Left hindlimb (tissue), 1 donor: ENCODE results near the gene PTPRA.

ENCODE experiments used
- DNase-seq: peaks from one replicate; pipeline ENCODE4 v3.0.0-alpha.2; 2018

Gene PTPRA

DNA sequence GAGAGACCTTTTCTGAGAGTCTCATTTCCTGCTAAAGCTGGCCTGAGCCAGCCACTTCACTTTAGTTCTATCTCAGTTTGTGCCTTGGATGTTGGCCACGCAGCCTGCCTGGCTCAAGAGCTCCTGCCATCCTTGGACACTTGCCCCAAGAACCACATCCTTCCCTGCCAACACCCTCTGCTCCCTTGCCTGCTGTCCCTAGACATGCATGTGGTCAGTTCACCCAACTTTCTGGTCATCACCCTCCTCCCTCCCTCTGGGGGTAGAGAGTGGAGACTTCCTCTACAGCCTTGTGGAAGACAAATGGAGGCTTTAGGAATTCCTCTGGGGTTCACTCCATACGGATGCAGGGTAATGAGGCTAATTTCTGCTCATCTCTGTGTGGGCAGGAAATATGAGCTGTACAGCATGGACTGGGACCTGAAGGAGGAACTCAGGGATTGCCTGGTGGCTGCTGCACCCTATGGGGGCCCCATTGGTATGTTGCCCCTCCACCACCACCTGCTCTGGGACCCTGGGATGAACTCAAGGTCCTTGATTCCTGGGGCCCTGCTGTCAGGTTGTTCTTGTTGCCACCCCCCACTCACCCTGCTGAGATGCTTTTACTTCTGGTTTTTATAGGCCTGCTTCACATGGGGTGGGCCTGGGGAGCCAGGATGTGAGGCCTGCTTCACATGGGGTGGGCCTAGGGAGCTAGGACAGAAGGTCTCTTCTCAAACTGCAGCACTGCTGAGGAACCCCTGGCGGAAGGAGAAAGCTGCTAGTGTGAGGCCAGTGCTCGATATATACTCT lies 13.8 kb upstream of the PTPRA start:
- no peak for DNase-seq

DNA sequence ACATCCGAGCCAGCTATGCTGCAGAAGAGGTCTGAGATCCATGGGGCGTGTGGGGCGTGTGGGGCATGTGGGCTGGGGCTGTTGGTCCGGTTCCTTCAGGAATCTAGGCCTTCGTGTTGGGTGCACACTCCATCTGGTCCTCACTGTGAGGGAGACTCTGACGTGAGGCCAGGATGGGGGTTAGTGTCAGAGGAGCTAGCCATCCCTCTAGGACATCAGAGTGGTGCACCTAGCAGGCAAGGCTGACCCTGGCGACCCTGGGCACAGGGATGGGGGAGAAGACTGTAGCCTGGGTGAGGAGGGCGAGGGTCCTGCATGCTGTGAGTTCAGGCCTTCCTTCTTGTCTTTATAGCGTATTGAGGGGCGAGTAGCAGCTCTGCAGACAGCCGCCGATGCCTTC lies 8.7 kb upstream of the PTPRA start:
- DNase-seq: no peak

GRCh38 chr20:2865101-2865500 lies 8.2 kb upstream of the PTPRA start:
- no peak for DNase-seq

DNA sequence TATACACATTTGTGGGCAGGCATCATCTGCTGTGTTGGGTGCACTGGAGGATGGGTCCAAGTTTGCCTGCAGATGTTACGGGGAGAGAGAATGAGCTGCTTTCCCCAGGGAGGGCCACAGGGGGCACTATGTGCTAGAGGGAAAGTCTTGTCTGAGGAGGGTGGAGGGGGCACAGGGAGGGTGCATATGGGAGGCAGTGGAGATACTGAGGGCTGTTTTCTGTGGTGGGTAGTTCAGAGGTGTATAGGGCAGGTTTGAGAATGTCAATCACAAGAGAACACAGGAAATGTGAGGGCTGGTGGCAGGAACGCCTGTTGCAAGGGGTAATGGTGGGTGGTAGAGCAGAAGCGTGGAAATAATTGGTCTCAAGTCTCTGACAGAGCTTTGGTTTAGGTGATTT lies 7.7 kb upstream of the PTPRA start:
- no peak for DNase-seq

- no peak for DNase-seq
These were observed 7.0 kb upstream of the PTPRA start for GRCh38 chr20:2866236-2866635.

DNA sequence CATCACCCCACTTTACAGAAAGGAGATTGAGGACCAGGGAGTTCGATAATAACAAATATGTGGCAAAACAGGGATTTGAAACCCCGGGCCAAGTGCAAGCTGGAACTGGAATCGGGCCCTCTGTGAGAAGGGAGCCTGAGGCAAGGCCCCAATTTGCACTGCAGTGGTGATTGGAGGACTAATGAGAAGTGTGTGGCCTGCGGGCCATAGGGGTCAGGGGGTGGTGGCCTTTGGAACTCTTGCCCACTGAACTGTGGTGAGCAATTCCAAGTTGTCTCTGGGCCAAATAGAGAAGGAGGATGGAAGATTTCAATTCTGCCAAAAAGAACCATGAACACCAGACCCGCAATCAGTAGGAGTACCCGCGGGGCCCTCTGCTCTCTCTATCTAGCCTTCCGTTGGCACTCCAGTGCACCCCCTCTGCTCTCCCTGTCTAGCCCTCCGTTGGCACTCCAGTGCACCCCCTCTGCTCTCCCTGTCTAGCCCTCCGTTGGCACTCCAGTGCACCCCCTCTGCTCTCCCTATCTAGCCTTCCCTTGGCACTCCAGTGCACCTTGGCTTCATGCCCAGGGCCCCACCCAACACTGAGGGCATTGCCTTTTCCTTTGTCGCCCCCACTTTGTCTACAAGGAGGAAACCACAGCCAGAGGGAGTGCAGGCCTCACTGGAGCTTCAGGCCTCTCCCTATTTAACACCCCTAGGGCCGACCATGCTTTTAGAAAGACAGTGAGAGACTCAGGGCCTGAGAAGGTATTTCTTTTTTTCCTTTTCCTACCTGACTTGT lies 6.0 kb upstream of the PTPRA start:
- DNase-seq: no peak

GRCh38 chr20:2869381-2869780 lies 3.9 kb upstream of the PTPRA start:
- no peak for DNase-seq

- peak; percentile 62 for DNase-seq
These were observed 2.2 kb upstream of the PTPRA start for GRCh38 chr20:2871111-2871465.

DNA sequence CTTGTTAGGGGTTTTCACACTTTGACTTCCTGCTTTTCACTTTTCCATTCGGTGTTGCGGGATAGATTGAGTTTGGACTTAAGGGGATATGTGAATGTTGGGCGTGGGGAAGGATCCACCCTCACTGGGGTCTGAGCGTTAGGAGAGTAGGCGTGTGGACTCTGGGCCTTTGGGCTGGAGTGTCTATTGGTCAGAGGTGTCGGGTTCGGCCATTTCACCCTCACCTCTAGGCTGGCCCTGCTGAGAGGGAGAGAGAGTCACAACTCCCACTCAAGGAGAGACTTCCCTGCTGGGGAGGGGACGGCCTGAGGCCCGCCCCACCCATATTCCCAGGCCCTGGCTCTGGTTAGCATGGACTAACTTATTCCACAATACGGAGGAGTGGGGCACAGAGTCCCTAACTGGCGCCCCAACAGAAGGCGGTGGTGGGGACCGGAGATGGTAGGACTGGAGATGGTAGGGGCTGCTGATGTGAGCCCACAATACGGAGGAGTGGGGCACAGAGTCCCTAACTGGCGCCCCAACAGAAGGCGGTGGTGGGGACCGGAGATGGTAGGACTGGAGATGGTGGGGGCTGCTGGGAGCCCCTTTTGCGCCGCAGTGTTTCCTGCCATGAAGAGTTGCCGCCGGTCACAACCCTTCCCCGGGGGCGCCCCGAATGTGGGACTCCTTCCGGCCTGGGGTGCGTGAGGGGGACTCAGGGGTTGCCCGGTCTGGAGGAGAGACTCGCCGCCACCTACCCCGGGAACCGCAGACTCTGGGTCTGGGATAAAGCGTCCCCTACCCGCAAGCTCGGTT lies 1.4 kb upstream of the PTPRA start:
- no peak for DNase-seq

GRCh38 chr20:2872459-2873009 lies 747 bp upstream of the PTPRA start:
- peak; percentile 59 for DNase-seq

DNA sequence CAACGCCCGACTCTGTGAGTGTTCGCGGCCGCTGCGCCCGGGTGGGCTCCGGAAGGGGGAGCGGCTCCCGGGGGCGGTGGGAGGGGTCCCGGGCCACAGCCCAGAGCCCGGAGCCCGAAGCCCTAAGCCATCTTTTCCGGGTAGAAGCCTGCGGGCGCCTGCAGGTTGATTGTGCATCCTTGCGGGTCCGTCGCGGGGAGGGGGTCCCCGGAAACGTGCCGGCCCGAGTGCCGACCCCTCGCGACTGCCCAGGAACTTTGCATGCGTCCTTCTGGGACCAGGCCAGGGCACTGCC lies 413 bp downstream of the PTPRA start:
- peak; percentile 83 for DNase-seq

DNA sequence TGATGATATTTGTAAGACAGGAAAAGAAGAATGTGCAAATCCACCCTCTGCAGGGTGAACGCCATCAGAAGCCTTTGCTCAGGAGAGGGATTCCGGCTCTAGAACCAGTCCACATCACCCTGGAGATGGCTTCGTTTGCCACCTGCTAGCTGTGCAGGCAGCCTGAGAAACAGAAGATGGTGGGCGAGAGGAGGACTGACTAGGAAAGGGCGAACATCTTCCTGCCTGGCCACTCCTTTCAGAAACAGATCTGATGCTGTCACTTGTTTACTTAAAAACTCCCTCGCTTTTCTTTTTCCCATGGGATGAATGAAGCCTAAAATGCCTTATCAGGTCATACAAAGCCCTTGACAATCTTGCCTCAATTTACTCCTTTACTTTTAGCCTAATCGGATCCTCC lies 1.2 kb downstream of the PTPRA start:
- no peak for DNase-seq

DNA sequence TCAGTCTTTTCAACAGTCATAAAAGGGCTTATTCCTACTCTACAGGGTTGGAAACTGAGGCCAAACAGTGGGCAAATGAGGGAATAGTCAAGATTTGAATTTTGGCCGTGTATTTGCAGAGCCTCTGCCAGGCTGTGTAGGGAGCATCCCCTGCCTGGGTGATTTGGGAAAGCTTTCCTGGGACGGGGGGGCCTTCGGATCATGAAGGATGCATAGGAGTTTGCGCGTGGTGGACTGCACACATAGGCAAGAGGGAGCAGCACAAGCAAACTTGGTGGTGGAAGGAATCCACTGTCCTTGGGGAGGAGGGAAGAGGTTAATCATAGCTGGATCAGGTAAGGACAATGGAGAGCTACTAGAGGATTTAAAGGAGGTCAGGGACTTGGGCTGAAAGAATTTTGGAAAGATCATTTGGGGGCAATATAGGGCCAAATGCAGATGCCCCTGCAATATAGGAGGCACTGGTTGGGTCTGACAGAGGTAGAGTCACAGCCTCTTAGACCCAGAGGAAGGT lies 2.5 kb downstream of the PTPRA start:
- no peak for DNase-seq

DNA sequence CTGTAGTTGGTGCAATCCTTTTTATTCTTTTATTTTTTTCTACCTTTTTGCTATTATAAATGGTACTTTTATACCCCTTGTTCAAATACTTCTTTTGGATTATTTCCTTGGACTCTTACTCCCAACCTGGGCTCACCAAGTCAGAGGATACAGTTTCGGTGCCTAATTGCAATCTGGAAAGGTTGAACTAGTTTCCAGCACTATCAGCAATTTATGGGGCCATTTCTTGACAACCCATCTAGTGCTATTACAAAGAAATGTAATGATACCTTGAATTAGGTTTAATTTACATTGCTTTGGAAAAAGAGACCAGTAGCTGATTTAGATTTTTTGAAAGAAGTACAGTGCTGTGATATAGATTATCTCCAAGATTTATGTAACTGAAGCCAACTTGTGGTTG lies 5.2 kb downstream of the PTPRA start:
- no peak for DNase-seq

GRCh38 chr20:2879146-2879545 lies 5.9 kb downstream of the PTPRA start:
- no peak for DNase-seq

DNA sequence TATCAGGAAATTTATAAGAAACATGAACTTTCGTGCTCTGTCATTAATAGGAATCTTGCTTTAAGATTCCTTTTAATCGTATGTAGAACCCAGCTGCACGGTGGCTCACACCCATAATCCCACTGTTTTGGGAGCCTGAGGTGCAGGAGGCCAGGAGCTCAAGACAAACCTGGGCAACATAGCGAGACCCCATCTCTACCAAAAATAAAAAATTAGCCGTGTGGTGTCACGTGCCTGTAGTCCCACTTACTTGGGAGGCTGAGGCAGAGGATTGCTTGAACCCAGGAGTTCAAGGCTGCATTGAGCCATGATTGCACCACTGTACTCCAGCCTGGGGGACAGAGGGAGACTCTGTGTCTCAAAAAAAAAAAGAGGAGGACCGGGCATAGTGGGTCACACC lies 7.4 kb downstream of the PTPRA start:
- no peak for DNase-seq

DNA sequence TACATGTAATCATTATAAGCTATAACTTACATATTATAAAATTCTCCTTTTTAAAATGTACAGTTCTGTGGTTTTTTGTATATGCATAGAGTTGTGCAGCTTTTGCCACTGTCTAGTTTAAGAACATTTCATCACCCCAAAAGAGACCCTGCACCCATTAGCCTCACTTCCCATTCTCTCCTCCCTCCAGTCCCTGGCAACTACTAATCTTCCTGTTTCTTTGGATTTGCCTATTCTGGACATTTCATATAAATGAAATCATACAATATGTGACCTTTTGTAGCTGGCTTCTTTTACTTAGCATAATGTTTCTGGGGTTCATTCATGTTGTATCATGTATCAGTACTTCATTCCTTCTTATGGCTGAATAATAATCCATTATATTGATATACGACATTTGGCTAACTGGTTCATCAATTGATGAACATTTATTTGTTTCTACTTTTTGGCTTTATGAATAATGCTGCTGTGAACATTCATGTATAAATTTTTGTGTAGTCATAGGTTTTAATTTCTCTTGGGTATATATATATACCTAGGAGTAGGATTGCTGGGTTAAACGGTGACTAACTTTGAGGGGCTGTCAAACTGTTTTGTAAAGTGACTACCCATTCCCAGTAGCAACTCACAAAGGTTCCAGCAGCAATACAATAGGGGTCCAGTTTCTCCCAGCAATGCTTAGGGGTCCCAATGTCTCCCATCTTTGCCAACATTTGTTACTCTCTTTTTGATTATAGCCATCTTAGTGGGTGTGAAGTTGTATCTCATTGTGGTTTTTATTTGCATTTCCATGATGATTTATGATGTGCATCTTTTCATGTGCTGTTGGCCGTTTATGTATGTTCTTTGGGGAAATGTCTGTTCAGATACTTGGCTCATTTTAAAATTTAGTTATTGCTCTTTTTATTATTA lies 10.7 kb downstream of the PTPRA start:
- DNase-seq: no peak

DNA sequence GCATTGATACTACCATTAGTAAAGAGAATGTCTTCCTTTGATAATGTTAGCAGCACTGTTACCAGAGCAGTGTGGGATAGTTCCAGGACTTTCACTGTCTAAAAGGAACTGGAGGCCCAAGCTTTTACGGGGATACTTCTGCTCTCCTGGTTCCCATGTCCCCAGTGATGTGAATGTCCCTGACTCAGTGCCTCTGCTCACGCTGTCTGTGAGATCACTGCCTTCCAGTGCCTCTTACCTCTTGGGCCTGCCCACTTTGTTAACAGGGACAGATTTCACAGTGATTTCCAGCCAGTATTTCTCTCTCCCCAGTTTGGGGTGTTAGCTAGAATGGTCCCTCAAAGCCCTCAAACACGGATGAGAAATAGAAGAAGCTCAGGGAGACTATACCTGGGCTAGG lies 14.4 kb downstream of the PTPRA start:
- DNase-seq: no peak

DNA sequence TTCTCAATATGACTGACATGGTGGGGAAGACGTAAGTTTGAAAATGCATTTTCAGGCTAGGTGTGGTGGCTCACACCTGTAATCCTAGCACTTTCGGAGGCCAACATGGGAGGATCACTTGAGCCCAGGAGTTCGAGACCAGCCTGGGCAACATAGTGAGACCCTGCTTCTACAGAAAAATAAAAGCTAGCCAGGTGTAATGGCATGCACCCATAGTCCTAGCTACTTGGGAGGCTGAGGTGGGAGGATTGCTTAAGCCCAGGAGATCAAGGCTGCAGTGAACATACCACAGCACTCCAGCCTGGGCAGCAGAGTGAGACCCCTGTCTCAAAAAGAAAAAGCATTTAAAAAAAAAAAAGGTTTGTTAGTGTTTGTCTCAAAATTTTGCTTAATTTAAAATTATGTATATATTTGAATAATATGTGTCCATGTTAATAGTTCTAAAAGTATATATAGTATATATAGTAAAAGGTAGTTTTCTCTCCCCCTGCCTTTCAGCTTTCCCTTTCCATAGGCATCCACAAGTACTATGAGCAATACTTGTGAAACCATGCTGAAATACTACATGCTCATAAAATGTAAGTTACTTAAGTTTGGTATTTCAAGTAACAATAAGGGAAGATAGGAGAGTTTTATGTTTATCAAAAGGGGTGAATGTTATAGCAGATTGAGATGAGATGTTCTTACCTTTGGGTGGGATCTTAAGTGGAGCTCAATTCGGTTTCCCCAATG lies 15.1 kb downstream of the PTPRA start:
- no peak for DNase-seq

DNA sequence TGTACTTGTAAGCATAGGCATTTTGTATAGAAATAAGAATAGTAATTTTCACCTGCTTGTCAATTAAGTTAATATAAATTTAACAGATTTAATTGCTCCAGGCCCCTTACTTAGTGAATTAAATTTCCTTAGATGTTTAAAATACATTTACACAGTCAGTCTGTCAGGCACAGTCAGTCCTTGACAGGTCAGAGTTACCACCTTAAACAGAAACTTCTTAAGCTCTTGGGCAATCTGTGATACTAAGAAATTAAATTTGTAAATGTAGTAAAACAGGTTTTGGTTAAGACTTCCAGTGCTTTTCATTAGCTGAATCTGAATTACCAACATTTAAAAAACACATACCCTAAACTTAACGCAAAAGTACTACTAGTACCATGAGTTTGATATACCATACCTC lies 15.9 kb downstream of the PTPRA start:
- DNase-seq: no peak

GRCh38 chr20:2889797-2890196 lies 16.5 kb downstream of the PTPRA start:
- DNase-seq: no peak

DNA sequence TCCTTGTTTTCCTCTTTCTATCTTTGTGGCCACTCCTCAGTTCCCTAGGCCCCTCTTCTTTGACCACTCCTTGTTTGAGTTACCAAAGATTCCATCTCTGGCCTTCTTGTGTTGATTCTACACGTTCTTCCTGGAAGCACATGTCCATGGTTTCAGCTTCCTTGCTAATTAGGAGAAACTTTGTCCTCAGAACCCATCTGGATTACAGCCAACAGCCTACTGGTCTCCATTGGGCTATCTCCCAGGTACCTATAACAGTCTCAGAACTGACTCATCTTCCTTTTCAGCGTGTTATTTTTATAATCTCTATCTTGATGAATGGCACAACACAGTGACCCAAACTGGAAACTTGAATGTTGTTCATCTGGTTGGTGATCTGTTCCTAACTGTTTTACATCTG lies 17.5 kb downstream of the PTPRA start:
- DNase-seq: no peak
